ENCODE measurements around the gene VTI1A.
"Not testable (repeated sequence)": the region's sequence is repeated elsewhere in the genome, so short reads cannot be mapped to it uniquely, and the experiment has no call there.

VTI1A gene

GRCh38 chr10:112507046-112507445, 60.0 kb downstream of the VTI1A start:
- DNase-seq: peak; percentile 6

GRCh38 chr10:112507988-112508387, 61.0 kb downstream of the VTI1A start:
- DNase-seq: no peak

DNA sequence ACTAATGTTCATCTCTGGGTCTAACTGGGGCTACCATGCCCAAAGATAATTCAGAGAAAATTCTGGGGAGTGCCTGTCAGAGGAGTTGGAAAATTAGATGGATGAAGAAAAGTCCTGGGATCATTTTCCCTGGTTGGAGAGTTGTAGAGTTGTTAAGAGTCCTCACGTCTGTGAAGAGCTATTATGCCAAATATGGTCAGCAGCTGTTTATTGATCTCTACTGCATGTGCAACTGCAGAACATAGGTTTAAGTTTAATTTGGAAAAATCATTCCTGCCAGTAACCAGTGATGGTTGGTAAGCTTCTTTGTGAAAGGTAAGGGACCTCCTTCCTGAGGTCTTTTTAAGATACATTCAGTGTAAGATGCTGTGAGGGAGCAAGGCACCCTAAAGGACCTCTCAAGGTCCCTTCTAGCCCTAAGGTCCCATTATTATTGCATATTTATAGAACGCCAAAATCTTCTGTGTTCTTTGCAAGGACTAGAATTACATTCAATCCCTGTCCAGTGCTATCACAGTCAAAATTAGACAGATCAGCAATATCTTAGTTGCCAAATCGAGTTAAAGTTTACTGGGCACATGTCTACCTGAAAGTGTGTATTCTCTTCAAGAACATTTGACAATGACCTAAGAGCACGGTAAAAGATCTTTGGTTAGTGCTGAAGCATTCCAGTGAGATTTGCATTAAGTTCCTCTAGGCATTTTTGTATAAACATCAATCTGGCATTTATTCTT, 62.7 kb downstream of the VTI1A start:
- no peak for DNase-seq

GRCh38 chr10:112510384-112510783, 63.4 kb downstream of the VTI1A start:
- no peak for DNase-seq

DNA sequence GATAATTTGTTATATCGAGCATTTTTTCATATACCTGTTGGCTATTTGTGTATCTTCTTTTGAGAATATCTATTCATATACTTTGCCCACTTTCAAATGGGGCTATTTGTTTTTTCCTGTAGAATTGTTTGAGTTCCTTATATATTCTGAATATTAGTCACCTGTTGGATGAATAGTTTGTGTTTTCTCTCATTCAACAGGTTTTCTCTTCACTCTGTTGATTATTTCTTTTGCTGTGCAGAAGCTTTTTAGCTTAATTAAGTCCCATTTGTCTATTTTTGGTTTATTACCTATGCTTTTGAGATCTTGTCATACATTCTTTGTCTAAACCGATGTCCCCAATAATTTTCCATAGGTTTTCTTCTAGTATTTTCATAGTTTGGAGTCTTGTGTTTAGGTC, 65.3 kb downstream of the VTI1A start:
- no peak for DNase-seq

GRCh38 chr10:112515126-112515525, 68.1 kb downstream of the VTI1A start:
- DNase-seq: no peak

GRCh38 chr10:112515852-112516251, 68.8 kb downstream of the VTI1A start:
- no peak for DNase-seq

GRCh38 chr10:112517451-112517862, 70.4 kb downstream of the VTI1A start:
- DNase-seq: no peak

- DNase-seq: no peak
Observed at GRCh38 chr10:112519133-112519761, 72.2 kb downstream of the VTI1A start.

GRCh38 chr10:112520914-112521313, 73.9 kb downstream of the VTI1A start:
- peak; percentile 13 for DNase-seq

DNA sequence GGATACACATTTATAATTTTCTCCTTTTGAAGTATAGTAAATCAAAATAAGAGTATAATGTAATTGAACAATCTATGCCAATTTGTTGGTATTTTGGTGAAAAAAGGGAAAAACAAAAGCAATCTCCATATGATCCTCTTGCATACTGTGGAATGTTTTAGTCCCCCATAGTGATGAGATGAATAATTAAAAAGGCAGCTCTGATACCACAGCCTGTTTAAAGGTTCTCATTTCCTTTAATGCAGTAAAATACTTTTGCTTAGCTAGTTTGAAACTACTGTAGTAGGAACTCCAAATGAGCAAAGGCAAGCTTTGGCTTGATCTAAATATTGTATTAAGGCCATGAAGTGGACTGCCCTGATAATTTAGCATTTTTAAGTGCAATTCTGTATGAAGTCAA, 77.6 kb downstream of the VTI1A start:
- peak; percentile 40 for DNase-seq

- DNase-seq: no peak
Observed at GRCh38 chr10:112525200-112525599, 78.2 kb downstream of the VTI1A start.

DNA sequence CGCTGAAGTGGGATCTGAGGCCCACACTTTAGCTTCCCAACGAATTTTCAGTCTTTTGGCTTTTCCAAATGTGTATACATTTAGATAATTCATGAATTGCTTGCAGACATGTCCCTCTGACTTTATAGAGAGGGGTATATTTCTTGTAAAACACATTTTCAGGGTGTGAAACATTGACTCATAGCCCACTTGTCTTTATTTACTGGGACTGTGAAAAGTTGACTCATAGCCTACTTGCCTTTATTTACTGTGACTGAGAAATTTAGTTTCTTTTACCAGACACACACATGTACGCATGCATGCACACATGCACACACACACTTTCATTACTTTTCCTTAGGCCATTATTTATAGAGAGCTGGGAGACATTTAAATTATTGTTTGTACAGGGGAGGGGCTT, 79.1 kb downstream of the VTI1A start:
- DNase-seq: peak; percentile 10

GRCh38 chr10:112526906-112527305, 79.9 kb downstream of the VTI1A start:
- DNase-seq: no peak

DNA sequence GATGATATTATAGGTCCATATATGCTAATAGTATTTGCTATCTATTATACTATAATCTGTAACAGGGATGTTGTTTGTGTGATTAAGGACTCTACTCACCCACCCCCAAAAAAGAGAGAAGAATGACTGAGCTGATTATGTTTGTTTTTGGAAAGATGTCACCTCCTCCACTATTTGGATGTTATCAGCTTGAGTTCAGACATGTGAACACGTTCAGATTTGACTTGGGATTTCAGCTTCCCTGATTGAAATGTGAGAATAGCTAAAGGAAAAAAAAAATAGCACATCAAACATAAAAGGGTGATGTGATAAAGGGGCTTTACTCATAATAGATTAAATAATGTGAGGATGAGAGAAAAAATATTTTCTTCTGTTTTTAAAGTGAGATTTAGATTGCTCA, 81.2 kb downstream of the VTI1A start:
- DNase-seq: no peak

GRCh38 chr10:112531421-112531820, 84.4 kb downstream of the VTI1A start:
- no peak for DNase-seq

- DNase-seq: no peak
Observed at GRCh38 chr10:112532189-112532588, 85.2 kb downstream of the VTI1A start.

DNA sequence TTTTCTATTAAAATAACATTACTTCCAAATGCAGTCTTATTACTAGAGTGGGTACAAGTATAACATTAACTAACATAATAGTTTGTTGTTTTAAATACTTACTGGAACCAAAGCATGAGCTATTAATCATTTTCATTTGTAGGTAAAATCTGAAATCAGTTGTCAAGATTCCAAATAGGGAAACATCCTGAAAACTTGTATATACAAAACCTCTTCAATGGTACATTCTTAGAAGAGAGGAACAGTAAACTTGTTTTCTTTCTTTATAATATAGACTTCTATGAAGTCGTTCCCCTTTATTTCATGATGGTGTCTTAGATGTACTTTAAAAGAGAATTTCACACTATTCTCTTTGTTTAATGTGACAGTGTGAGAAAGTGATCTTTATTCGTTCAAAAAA, 85.9 kb downstream of the VTI1A start:
- no peak for DNase-seq

DNA sequence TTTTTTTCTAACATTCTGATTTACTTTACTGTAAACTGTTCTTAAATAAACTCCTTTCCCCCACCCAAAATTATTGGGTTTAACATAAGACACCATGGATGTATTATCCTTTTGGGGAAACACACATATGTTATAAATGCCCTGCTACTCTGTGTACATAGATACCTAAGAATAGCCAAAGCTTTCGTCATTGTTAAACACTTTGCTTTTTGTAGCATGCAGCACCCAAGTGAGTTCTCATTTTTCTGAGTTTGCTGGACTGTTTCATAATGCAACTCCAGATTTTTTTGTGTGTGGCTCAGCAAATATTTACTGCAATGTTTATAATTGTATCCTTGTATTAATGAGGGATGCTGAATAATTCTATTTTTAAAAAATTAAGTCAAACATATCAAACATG, 86.9 kb downstream of the VTI1A start:
- no peak for DNase-seq

DNA sequence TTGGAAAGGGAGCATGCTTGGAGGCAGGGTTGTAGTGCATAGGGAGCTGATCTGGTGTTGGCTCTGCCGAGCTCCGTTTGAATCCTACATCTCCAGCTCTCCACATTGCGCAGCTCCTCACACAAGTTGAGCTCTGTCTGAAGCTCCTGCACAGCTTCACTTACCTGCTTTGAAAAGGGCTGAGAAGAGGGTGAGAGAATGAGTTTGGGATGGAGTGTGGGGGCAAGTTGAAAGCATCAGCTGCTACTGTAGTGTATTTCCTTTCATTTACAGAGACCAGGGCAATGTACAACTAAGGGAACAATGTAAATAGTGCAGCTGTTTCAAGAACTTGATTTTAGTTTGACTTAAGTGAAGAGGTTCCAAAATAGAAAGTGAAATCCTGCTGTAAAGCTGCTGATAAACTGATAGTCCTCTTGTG, 88.5 kb downstream of the VTI1A start:
- no peak for DNase-seq

GRCh38 chr10:112536663-112537062, 89.6 kb downstream of the VTI1A start:
- no peak for DNase-seq

DNA sequence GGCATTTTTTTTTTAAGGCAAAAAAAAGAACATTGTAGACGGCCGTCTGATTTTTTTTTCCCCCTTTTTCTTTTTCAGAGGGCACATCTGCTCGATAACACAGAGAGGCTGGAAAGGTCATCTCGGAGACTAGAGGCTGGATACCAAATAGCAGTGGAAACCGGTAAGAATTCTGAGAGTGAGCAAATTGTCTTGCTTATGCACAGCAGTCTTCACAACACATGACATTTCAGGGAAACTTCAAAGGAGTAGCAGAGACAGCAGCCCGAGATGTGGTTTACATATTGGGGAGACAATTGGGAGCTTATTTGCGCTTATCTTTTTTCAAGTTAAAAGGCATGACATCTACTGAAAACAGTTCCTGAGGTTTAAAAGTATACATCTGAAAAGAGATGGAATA, 91.2 kb downstream of the VTI1A start:
- DNase-seq: no peak

DNA sequence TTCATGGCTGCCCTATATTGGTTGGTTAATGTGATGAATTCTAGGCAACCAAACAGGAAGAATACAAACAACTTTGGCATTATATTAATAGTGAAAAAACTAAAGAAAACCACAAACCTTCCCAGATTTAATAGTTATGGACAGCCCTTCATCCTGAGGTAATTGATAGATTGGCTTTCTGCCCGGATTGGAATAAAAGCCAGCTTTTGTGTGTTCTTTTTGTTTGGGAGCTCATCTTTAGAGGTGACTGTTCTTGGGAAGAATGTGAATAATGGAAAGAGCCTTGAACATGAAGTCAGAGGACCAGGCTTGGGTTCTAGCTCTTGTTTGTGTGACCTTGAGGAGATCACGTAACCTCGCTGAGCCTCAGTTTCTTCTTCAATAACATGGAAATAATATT, 92.3 kb downstream of the VTI1A start:
- DNase-seq: peak; percentile 27

DNA sequence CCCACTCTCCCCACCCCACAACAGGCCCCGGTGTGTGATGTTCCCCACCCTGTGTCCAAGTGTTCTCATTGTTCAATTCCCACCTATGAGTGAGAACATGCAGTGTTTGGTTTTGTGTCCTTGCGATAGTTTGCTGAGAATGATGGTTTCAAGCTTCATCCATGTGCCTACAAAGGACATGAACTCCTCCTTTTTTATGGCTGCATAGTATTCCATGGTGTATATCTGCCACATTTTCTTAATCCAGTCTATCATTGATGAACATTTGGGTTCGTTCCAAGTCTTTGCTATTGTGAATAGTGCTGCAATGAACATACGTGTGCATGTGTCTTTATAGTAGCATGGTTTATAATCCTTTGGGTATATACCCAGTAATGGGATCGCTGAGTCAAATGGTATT, 95.8 kb downstream of the VTI1A start:
- not testable (repeated sequence) for DNase-seq

- no peak for DNase-seq
Observed at GRCh38 chr10:112546474-112546873, 99.5 kb downstream of the VTI1A start.
